ENCODE data around the gene SUPV3L1.

SUPV3L1 gene

GRCh38 chr10:69215405-69216171, 35.6 kb downstream of the SUPV3L1 start:
- DNase-seq: no peak
- no peak for TF ChIP-seq CTCF (IDR thresholded peaks at IDR 0.05)
- no peak overlapping the region for H3K4me3 Mint-ChIP-seq
- peaks cover 10% of the 10 kb centered on the region for H3K9me3 Mint-ChIP-seq
- H3K4me1 Mint-ChIP-seq: peaks cover 21% of the 10 kb centered on the region
- H3K27me3 Mint-ChIP-seq (ENCODE audit: low read depth, poor library complexity): peaks cover 33% of the 10 kb centered on the region
- no peak overlapping the region for H3K27ac Mint-ChIP-seq
- H3K36me3 Mint-ChIP-seq (ENCODE audit: low read depth): peaks cover 5% of the 10 kb centered on the region

GRCh38 chr10:69216577-69217118, 36.6 kb downstream of the SUPV3L1 start:
- Mint-ChIP-seq H3K9me3 (peaks cover 10% of the 10 kb centered on the region), H3K4me3 (no peak overlapping the region), H3K4me1 (peaks cover 26% of the 10 kb centered on the region), H3K36me3 (ENCODE audit: low read depth) (peaks cover 5% of the 10 kb centered on the region), H3K27ac (no peak overlapping the region), H3K27me3 (ENCODE audit: low read depth, poor library complexity) (peaks cover 32% of the 10 kb centered on the region)
- no peak for DNase-seq
- no peak for TF ChIP-seq CTCF (IDR thresholded peaks at IDR 0.05)

DNA sequence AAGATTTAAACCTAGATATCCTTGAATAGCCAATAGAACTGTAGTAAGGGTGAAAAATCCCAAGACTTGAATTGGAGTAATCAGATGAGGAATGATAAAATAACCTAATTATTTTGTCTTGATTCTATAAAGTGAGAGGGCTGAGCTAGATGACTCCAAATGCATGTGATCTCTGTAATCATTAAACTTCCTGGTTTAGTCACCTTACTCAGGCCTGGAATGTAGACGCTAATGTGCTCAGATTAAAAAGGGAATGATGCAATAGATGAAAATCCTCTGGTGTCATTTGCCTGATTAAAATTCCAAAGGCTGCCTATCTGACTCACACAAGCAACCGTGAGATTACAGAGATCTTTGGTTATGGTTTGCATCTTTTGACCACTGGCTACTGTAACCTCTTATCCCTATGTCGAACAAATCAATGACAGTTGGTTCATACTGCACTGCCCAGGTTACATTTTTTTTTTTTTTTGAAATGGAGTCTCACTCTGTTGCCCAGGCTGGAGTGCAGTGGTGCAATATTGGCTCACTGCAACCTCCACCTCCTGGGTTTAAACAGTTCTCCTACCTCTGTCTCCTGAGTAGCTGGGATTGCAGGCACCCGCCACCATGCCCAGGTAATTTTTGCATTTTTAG, 37.2 kb downstream of the SUPV3L1 start:
- Mint-ChIP-seq H3K27ac (no peak overlapping the region), H3K4me1 (peaks cover 32% of the 10 kb centered on the region), H3K4me3 (no peak overlapping the region), H3K9me3 (peaks cover 10% of the 10 kb centered on the region), H3K36me3 (ENCODE audit: low read depth) (peaks cover 5% of the 10 kb centered on the region), H3K27me3 (ENCODE audit: low read depth, poor library complexity) (peaks cover 32% of the 10 kb centered on the region)
- DNase-seq: no peak
- no peak for TF ChIP-seq CTCF (IDR thresholded peaks at IDR 0.05)

DNA sequence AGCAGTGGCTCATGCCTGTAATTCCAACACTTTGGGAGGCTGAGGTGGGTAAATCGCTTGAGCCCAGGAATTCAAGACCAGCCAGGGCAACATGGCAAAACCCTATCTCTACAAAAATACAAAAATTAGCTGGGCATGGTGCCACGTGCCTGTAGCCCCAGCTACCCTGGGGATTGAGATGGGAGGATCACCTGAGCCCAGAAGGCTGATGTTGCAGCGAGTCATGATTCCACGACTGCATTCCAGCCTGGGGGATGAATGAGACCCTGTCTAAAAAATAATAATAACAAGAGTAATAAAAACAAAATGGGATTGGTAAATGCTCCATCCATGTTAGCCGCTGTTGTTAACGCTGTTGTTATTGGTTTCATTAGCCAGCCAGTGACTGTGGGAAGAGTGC, 38.8 kb downstream of the SUPV3L1 start:
- Mint-ChIP-seq H3K4me1 (peaks cover 43% of the 10 kb centered on the region), H3K4me3 (no peak overlapping the region), H3K36me3 (ENCODE audit: low read depth) (no peaks in the 10 kb centered on the region), H3K27me3 (ENCODE audit: low read depth, poor library complexity) (peaks cover 32% of the 10 kb centered on the region), H3K27ac (no peak overlapping the region), H3K9me3 (peaks cover 4% of the 10 kb centered on the region)
- DNase-seq: no peak
- TF ChIP-seq CTCF (IDR thresholded peaks at IDR 0.05): no peak

DNA sequence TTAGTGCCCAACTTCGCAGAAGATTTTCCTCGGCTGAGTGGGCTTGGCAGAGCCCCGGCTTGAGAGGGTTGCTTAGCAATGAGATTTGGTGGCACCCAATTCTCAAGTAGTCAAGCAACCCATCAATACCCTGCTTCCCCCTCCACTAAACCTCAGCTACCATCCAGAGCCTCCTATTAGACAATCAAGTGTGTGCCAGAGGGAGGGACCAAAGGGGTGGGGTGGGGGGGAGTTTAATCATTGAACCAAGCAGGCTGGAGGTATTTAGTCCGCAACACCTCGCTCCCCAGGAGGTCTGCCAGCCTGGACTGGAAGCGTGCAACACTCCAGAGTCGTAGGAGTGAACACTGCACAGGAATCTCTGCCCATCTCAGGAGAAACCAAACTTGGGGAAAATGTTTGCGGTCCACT, 40.0 kb downstream of the SUPV3L1 start, which contains the start of gene HKDC1:
TSS of gene HKDC1 (plus strand) at position 292 of the 411 bp plus-strand sequence. CDS start at position 396, 104 bp downstream.
- H3K36me3 Mint-ChIP-seq (ENCODE audit: low read depth): no peaks in the 10 kb centered on the region
- no peak within 1 kb of the TSS for H3K27ac Mint-ChIP-seq
- H3K27me3 Mint-ChIP-seq (ENCODE audit: low read depth, poor library complexity): peaks cover 23% of the 10 kb centered on the region
- no peak for TF ChIP-seq CTCF (IDR thresholded peaks at IDR 0.05)
- no peaks in the 10 kb centered on the region for H3K9me3 Mint-ChIP-seq
- H3K4me3 Mint-ChIP-seq: no peak within 1 kb of the TSS
- H3K4me1 Mint-ChIP-seq: peaks cover 50% of the 10 kb centered on the region
- no peak for DNase-seq
